ENCODE data around the gene SORCS2. TPM values are rescaled to one million over a fixed set of nuclear protein-coding genes. Genes with fewer than 3 reads are reported as not detected.

SORCS2 gene
- total and polyA plus RNA-seq, 2 donors (not counting 1 experiment from before 2014, with no cell fraction given), result not detected

- no peaks in the 10 kb centered on the region for H3K79me2 ChIP-seq (ENCODE audit: control insufficient read depth, insufficient read depth, low read length)
- no peak overlapping the region for H2AFZ ChIP-seq (ENCODE audit: insufficient read depth, low read depth, low read length, poor library complexity, severe bottlenecking)
- intact Hi-C loops (cut with micrococcal nuclease), result no loop called here
- no peak for TF ChIP-seq EZH2 (IDR thresholded peaks at IDR 0.05; ENCODE audit: borderline replicate concordance, insufficient read depth, low read depth, low read length, poor library complexity, severe bottlenecking)
- no peak for TF ChIP-seq CTCF (IDR thresholded peaks at IDR 0.05)
- no peak overlapping the region for H3K27ac ChIP-seq (ENCODE audit: low read length in 2 of 2)
- no peak overlapping the region for H3K9ac ChIP-seq (ENCODE audit: low read length)
- no peak for DNase-seq
- peaks cover 0 to 6% (median 0%) of the 10 kb centered on the region in 3 donors for H3K9me3 ChIP-seq (ENCODE audit: control extremely low read depth in 1 of 3, control insufficient read depth in 2 of 3, insufficient read depth in 1 of 3, low read length in 2 of 3)
- no peak for ATAC-seq (ENCODE audit: low read depth)
- H3K4me3 ChIP-seq (ENCODE audit: control extremely low read depth in 1 of 5, extremely low read depth in 1 of 5, insufficient read depth in 1 of 5, low read depth in 2 of 5, low read length in 4 of 5), result no peak overlapping the region
- CTCF ChIA-PET, result interaction anchor here (0.8 kb wide), 1 partner anchor 15 kb away, joined by 3 read pairs; no protein-coding TSS in a partner anchor
- Mint-ChIP-seq H3K9me3 (ENCODE audit: insufficient read depth) (no peaks in the 10 kb centered on the region), H3K4me1 (no peaks in the 10 kb centered on the region), H3K27ac (no peak overlapping the region), H3K4me3 (no peak overlapping the region), H3K27me3 (no peaks in the 10 kb centered on the region)
- H3K4me2 ChIP-seq (replicated peaks; ENCODE audit: low read depth, low read length, poor library complexity, severe bottlenecking), result no peak overlapping the region
- no peaks in the 10 kb centered on the region for H3K27me3 ChIP-seq (replicated peaks in 1 of 4; ENCODE audit: control extremely low read depth in 1 of 4, control insufficient read depth in 3 of 4, insufficient read depth in 4 of 4, low read length in 3 of 4)
- WGBS (ENCODE audit: insufficient coverage), result 85% methylated on average over 22 of the region's 22 CpGs
- no peaks in the 10 kb centered on the region for H3K36me3 ChIP-seq (replicated peaks in 1 of 2; ENCODE audit: control extremely low read depth in 1 of 2, control insufficient read depth in 1 of 2, extremely low read depth in 1 of 2, insufficient read depth in 2 of 2, low read length in 1 of 2)
- no peaks in the 10 kb centered on the region for H3K4me1 ChIP-seq (ENCODE audit: control insufficient read depth in 2 of 2, insufficient read depth in 2 of 2, low read length in 2 of 2)
- POLR2A ChIA-PET, result no interaction called here
- H4K20me1 ChIP-seq (ENCODE audit: control insufficient read depth, insufficient read depth, low read length, poor library complexity, severe bottlenecking), result no peaks in the 10 kb centered on the region
Observed at GRCh38 chr4:7328913-7329638, 136.7 kb downstream of the SORCS2 start.

GRCh38 chr4:7330031-7330596 is 137.8 kb downstream of the SORCS2 start:
- ChIA-PET CTCF (no interaction called here), POLR2A (no interaction called here)
- Histone ChIP-seq H3K4me1 (ENCODE audit: control insufficient read depth in 2 of 2, insufficient read depth in 2 of 2, low read length in 2 of 2) (no peaks in the 10 kb centered on the region), H3K27me3 (replicated peaks in 1 of 4; ENCODE audit: control extremely low read depth in 1 of 4, control insufficient read depth in 3 of 4, insufficient read depth in 4 of 4, low read length in 3 of 4) (no peaks in the 10 kb centered on the region), H3K4me3 (ENCODE audit: control extremely low read depth in 1 of 5, extremely low read depth in 1 of 5, insufficient read depth in 1 of 5, low read depth in 2 of 5, low read length in 4 of 5) (no peak overlapping the region), H3K27ac (ENCODE audit: low read length in 2 of 2) (no peak overlapping the region), H3K9me3 (ENCODE audit: control extremely low read depth in 1 of 3, control insufficient read depth in 2 of 3, insufficient read depth in 1 of 3, low read length in 2 of 3) (peaks cover 0 to 6% (median 0%) of the 10 kb centered on the region in 3 donors), H3K4me2 (replicated peaks; ENCODE audit: low read depth, low read length, poor library complexity, severe bottlenecking) (no peak overlapping the region), H4K20me1 (ENCODE audit: control insufficient read depth, insufficient read depth, low read length, poor library complexity, severe bottlenecking) (no peaks in the 10 kb centered on the region), H3K36me3 (replicated peaks in 1 of 2; ENCODE audit: control extremely low read depth in 1 of 2, control insufficient read depth in 1 of 2, extremely low read depth in 1 of 2, insufficient read depth in 2 of 2, low read length in 1 of 2) (no peaks in the 10 kb centered on the region), H3K79me2 (ENCODE audit: control insufficient read depth, insufficient read depth, low read length) (no peaks in the 10 kb centered on the region), H3K9ac (ENCODE audit: low read length) (no peak overlapping the region), H2AFZ (ENCODE audit: insufficient read depth, low read depth, low read length, poor library complexity, severe bottlenecking) (no peak overlapping the region)
- TF ChIP-seq EZH2 (IDR thresholded peaks at IDR 0.05; ENCODE audit: borderline replicate concordance, insufficient read depth, low read depth, low read length, poor library complexity, severe bottlenecking), result no peak
- no peak for TF ChIP-seq CTCF (IDR thresholded peaks at IDR 0.05)
- Mint-ChIP-seq H3K4me1 (no peaks in the 10 kb centered on the region), H3K27me3 (no peaks in the 10 kb centered on the region), H3K27ac (no peak overlapping the region), H3K9me3 (ENCODE audit: insufficient read depth) (no peaks in the 10 kb centered on the region), H3K4me3 (no peak overlapping the region)
- intact Hi-C loops (cut with micrococcal nuclease), result no loop called here
- ATAC-seq (ENCODE audit: low read depth), result no peak
- 85% methylated on average over 15 of the region's 17 CpGs for WGBS (ENCODE audit: insufficient coverage)
- DNase-seq, result no peak
